HCT116 (cell line): ENCODE data around the gene STK16.

ENCODE experiments used
- CTCF ChIP-seq, 3 experiments: fragments of 200-600 bp in 1 of 3; sonication (generic) in 1 of 3; IDR thresholded peaks in 2 of 3; conservative IDR thresholded peaks in 1 of 3; 2 replicates each; pipeline ENCODE4 v1.5.1; 2012 to 2017; ENCODE audit warnings: low read depth in 2 of 3, low read length in 2 of 3, antibody characterized with exemption in 1 of 3, borderline replicate concordance in 1 of 3, control low read depth in 1 of 3, mild to moderate bottlenecking in 1 of 3, mixed read lengths in 1 of 3, mixed run types in 1 of 3, moderate library complexity in 1 of 3; ENCODE audit not compliant: insufficient read depth in 1 of 3
- EGR1 ChIP-seq: IDR thresholded peaks from 2 replicates; pipeline ENCODE4 v1.6.1; 2012; ENCODE audit warnings: low read depth
- EZH2 ChIP-seq: fragments of 200-600 bp; sonication (generic); IDR thresholded peaks from 2 replicates; pipeline ENCODE4 v1.6.1; 2017; ENCODE audit warnings: antibody characterized with exemption, mixed run types
- POLR2A ChIP-seq: IDR thresholded peaks from 2 replicates; pipeline ENCODE4 v1.7.0; 2011; ENCODE audit warnings: borderline replicate concordance; ENCODE audit not compliant: insufficient read depth, insufficient read length; ENCODE audit errors: extremely low read depth
- POLR2AphosphoS5 ChIP-seq: IDR thresholded peaks from 2 replicates; pipeline ENCODE4 v1.6.1; 2011; ENCODE audit warnings: mild to moderate bottlenecking, low read depth, low read length, moderate library complexity
- SP1 ChIP-seq: IDR thresholded peaks from 2 replicates; pipeline ENCODE4 v1.6.1; 2012; ENCODE audit warnings: low read depth
- SRF ChIP-seq: IDR thresholded peaks from 2 replicates; pipeline ENCODE4 v1.6.1; 2012; ENCODE audit warnings: low read depth
- TCF7L2 ChIP-seq: IDR thresholded peaks from 2 replicates; pipeline ENCODE4 v1.7.0; 2011; ENCODE audit warnings: borderline replicate concordance, inconsistent platforms; ENCODE audit not compliant: insufficient read depth, insufficient read length; ENCODE audit errors: extremely low read depth
- YY1 ChIP-seq: IDR thresholded peaks from 2 replicates; pipeline ENCODE4 v1.6.1; 2011; ENCODE audit warnings: low read length, low read depth, moderate library complexity, mild to moderate bottlenecking; ENCODE audit not compliant: insufficient replicate concordance; ENCODE audit errors: extremely low read depth
- TF ChIP-seq, protein P1 (sequence below): IDR thresholded peaks from 2 replicates; pipeline ENCODE4 v1.6.1; 2012; ENCODE audit warnings: low read depth
- TF ChIP-seq, protein P2 (sequence below): IDR thresholded peaks from 2 replicates; pipeline ENCODE4 v1.6.1; 2012
- TF ChIP-seq, protein P3 (sequence below): IDR thresholded peaks from 2 replicates; pipeline ENCODE4 v1.6.1; 2012
- TF ChIP-seq, protein P4 (sequence below): IDR thresholded peaks from 2 replicates; pipeline ENCODE4 v1.6.1; 2011; ENCODE audit warnings: mild to moderate bottlenecking, low read length, moderate library complexity; ENCODE audit not compliant: insufficient replicate concordance; ENCODE audit errors: extremely low read depth

- TF ChIP-seq SP1 (no peak), CTCF (IDR thresholded peaks at IDR 0.05 in 2 of 3, conservative IDR thresholded peaks at IDR 0.05 in 1 of 3; ENCODE audit: borderline replicate concordance in 1 of 3, insufficient read depth in 1 of 3, low read depth in 2 of 3, low read length in 2 of 3) (no peak), POLR2AphosphoS5 (no peak), POLR2A (no peak), SRF (no peak), YY1 (no peak), EZH2 (no peak), TCF7L2 (no peak), EGR1 (no peak)
- TF ChIP-seq, protein P1, sequence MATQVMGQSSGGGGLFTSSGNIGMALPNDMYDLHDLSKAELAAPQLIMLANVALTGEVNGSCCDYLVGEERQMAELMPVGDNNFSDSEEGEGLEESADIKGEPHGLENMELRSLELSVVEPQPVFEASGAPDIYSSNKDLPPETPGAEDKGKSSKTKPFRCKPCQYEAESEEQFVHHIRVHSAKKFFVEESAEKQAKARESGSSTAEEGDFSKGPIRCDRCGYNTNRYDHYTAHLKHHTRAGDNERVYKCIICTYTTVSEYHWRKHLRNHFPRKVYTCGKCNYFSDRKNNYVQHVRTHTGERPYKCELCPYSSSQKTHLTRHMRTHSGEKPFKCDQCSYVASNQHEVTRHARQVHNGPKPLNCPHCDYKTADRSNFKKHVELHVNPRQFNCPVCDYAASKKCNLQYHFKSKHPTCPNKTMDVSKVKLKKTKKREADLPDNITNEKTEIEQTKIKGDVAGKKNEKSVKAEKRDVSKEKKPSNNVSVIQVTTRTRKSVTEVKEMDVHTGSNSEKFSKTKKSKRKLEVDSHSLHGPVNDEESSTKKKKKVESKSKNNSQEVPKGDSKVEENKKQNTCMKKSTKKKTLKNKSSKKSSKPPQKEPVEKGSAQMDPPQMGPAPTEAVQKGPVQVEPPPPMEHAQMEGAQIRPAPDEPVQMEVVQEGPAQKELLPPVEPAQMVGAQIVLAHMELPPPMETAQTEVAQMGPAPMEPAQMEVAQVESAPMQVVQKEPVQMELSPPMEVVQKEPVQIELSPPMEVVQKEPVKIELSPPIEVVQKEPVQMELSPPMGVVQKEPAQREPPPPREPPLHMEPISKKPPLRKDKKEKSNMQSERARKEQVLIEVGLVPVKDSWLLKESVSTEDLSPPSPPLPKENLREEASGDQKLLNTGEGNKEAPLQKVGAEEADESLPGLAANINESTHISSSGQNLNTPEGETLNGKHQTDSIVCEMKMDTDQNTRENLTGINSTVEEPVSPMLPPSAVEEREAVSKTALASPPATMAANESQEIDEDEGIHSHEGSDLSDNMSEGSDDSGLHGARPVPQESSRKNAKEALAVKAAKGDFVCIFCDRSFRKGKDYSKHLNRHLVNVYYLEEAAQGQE: no peak
- TF ChIP-seq, protein P2, sequence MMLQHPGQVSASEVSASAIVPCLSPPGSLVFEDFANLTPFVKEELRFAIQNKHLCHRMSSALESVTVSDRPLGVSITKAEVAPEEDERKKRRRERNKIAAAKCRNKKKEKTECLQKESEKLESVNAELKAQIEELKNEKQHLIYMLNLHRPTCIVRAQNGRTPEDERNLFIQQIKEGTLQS: no peak
- TF ChIP-seq, protein P3, sequence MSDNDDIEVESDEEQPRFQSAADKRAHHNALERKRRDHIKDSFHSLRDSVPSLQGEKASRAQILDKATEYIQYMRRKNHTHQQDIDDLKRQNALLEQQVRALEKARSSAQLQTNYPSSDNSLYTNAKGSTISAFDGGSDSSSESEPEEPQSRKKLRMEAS: no peak
- TF ChIP-seq, protein P4, sequence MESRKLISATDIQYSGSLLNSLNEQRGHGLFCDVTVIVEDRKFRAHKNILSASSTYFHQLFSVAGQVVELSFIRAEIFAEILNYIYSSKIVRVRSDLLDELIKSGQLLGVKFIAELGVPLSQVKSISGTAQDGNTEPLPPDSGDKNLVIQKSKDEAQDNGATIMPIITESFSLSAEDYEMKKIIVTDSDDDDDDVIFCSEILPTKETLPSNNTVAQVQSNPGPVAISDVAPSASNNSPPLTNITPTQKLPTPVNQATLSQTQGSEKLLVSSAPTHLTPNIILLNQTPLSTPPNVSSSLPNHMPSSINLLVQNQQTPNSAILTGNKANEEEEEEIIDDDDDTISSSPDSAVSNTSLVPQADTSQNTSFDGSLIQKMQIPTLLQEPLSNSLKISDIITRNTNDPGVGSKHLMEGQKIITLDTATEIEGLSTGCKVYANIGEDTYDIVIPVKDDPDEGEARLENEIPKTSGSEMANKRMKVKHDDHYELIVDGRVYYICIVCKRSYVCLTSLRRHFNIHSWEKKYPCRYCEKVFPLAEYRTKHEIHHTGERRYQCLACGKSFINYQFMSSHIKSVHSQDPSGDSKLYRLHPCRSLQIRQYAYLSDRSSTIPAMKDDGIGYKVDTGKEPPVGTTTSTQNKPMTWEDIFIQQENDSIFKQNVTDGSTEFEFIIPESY: no peak
These were observed 7.8 kb downstream of the STK16 start, which contains the start of gene TUBA4B for GRCh38 chr2:219252900-219253752.
